ENCODE results near the gene INTU.
"Not testable (repeated sequence)": the region's sequence is repeated elsewhere in the genome, so short reads cannot be mapped to it uniquely, and the experiment has no call there.

INTU gene

DNA sequence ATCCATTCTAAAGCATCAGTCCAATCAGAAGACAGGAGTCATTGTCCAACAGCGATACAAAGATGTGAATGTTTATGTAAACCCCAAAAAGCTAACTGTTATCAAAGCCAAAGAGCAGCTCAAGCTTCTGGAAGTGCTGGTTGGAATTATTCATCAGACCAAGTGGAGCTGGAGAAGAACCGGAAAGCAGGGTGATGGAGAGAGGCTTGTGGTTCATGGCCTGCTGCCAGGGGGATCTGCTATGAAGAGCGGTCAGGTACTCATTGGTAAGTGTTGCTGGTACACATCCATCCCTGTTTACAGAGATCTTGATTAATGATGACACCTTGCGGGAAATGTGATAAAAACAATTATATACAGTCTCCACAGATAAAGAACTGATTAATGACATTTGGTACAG lies 11.0 kb downstream of the INTU start:
- TF ChIP-seq, protein P1, sequence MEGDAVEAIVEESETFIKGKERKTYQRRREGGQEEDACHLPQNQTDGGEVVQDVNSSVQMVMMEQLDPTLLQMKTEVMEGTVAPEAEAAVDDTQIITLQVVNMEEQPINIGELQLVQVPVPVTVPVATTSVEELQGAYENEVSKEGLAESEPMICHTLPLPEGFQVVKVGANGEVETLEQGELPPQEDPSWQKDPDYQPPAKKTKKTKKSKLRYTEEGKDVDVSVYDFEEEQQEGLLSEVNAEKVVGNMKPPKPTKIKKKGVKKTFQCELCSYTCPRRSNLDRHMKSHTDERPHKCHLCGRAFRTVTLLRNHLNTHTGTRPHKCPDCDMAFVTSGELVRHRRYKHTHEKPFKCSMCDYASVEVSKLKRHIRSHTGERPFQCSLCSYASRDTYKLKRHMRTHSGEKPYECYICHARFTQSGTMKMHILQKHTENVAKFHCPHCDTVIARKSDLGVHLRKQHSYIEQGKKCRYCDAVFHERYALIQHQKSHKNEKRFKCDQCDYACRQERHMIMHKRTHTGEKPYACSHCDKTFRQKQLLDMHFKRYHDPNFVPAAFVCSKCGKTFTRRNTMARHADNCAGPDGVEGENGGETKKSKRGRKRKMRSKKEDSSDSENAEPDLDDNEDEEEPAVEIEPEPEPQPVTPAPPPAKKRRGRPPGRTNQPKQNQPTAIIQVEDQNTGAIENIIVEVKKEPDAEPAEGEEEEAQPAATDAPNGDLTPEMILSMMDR (IDR thresholded peaks at IDR 0.05; ENCODE audit: low read depth, low read length): no peak
- no peak overlapping the region for H3K4me3 ChIP-seq (ENCODE audit: low read depth, low read length)

GRCh38 chr4:127648061-127648460 lies 15.3 kb downstream of the INTU start:
- H3K4me3 ChIP-seq (ENCODE audit: low read depth, low read length): no peak overlapping the region
- TF ChIP-seq, protein P1 (IDR thresholded peaks at IDR 0.05; ENCODE audit: low read depth, low read length): no peak

GRCh38 chr4:127655590-127655989 lies 22.8 kb downstream of the INTU start:
- not testable (repeated sequence) for H3K4me3 ChIP-seq (ENCODE audit: low read depth, low read length)

DNA sequence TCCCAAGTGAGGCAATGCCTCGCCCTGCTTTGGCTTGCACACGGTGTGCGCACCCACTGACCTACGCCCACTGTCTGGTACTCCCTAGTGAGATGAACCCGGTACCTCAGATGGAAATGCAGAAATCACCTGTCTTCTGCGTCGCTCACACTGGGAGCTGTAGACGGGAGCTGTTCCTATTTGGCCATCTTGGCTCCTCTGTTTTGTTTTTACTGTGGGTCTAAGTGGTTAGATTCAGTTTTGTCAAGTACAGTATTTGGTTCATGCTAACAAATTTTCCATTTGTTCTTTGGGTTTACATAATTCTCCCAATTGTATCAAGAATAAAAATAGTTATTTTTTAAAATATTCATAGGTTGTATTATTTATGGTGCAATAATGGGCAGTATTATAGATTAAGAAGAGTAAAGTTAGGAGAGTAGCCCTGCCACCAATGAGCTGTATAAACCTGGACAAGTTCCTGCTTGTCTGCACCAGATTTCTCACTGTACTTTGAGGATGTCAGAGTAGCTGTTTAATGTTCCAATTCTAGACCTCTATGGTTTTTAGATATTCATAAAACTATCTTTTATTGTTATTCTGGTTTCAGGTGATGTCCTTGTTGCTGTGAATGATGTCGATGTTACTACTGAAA lies 23.4 kb downstream of the INTU start:
- no peak overlapping the region for H3K4me3 ChIP-seq (ENCODE audit: low read depth, low read length)
- TF ChIP-seq, protein P1 (IDR thresholded peaks at IDR 0.05; ENCODE audit: low read depth, low read length): no peak

DNA sequence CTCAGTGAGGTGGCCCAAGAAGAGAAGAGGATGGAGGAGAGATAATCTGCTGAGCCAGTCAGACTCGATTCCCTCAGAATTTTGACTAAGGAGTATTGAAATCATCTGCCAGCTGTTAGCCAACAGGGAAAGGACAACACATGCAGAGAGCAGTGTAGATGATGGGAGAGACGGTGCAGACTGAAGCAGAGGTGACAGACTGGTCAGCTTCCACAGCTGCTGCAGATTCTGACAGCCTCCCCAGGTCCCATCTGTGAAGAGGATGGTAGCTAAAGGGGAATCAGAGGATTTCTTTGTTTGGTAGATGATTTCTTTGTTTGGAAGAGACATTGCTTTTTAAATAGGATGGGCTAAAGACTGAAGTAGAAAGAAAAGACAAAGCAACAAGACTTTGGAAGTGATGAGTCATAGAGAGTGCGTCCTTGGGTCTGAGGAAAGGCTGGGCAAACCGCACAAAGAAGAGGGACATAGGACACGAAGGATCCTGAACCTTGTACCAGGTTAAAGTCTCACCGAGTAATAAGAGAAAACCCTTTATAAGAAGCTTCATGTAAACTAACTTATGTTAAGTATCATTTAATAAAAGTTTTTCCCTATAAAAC lies 27.6 kb downstream of the INTU start:
- TF ChIP-seq, protein P1 (IDR thresholded peaks at IDR 0.05; ENCODE audit: low read depth, low read length): no peak
- no peak overlapping the region for H3K4me3 ChIP-seq (ENCODE audit: low read depth, low read length)

DNA sequence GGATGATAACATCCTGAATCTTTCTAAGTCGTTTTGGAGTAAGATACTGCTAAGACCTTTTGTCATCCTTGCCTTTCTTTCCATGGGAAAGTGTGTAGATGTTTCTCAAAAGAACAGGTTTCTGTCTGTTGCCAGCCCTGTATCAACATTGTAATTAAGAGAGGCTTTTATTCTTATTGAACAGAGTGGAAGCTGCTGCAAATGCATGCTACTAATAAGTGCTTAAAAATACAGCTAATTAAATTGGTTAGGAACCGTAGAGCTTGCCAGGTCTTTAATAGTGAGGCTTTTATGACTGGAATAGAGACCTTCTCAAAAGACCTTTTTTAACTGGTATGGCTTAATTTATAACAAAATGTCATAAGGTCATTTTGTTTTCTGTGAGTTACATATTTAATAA lies 34.4 kb downstream of the INTU start:
- TF ChIP-seq, protein P1 (IDR thresholded peaks at IDR 0.05; ENCODE audit: low read depth, low read length): no peak
- H3K4me3 ChIP-seq (ENCODE audit: low read depth, low read length): no peak overlapping the region

- H3K4me3 ChIP-seq (ENCODE audit: low read depth, low read length): no peak overlapping the region
- TF ChIP-seq, protein P1 (IDR thresholded peaks at IDR 0.05; ENCODE audit: low read depth, low read length): no peak
These were observed 35.0 kb downstream of the INTU start for GRCh38 chr4:127667772-127668171.

DNA sequence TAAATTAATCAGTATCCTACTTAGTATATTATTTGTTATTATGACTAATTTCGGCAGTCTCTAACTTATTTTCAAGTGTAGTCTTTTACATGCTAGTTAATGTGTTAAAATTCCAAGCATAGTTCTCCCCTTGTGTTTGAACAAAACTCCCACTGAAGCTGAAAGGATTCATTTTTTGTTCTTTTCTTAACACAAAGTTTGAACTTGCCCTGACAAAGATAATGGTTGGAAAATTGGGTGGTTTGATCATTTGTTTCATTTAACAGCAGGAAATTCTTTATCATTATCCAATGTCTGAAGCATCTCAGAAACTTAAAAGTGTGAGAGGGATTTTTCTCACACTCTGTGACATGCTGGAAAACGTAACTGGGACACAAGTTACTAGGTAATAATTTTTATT lies 36.0 kb downstream of the INTU start:
- TF ChIP-seq, protein P1 (IDR thresholded peaks at IDR 0.05; ENCODE audit: low read depth, low read length): no peak

More for the DNA sequence above, 36.0 kb downstream of the INTU start:
- no peak overlapping the region for H3K4me3 ChIP-seq (ENCODE audit: low read depth, low read length)
